Measurements from ENCODE around the gene HBG1. TPM values are rescaled to one million over a fixed set of nuclear protein-coding genes. Genes with fewer than 3 reads are reported as not detected.

HBG1 gene
- total and polyA plus RNA-seq, 2 donors from 2014 or later: not detected

- no peak within 1 kb of the TSS for H3K27ac ChIP-seq (ENCODE audit: low read depth in 2 of 2, low read length in 2 of 2)
- no peaks in the 10 kb centered on the region for H3K27me3 ChIP-seq (ENCODE audit: control insufficient read depth, insufficient read depth, low read length)
- intact Hi-C loops (cut with DNase I): no loop called here
- H3K4me3 ChIP-seq (ENCODE audit: low read length in 3 of 3): no peak within 1 kb of the TSS
- H3K36me3 ChIP-seq (ENCODE audit: control insufficient read depth in 2 of 3, insufficient read depth in 3 of 3, low read length in 3 of 3): no peaks in the 10 kb centered on the region
- H3K9ac ChIP-seq (ENCODE audit: low read length in 3 of 3): no peak within 1 kb of the TSS
- DNase-seq (no peak), FAIRE-seq (no peak)
- no peaks in the 10 kb centered on the region for H3K9me3 ChIP-seq (ENCODE audit: control insufficient read depth in 2 of 3, insufficient read depth in 1 of 3, low read length in 3 of 3)
- no peak for TF ChIP-seq CTCF (IDR thresholded peaks at IDR 0.05; ENCODE audit: borderline replicate concordance, extremely low read depth, insufficient read depth)
- no peaks in the 10 kb centered on the region for H3K4me1 ChIP-seq (ENCODE audit: control insufficient read depth in 2 of 3, insufficient read depth in 2 of 3, low read depth in 1 of 3, low read length in 3 of 3)
These were observed 20.1 kb upstream of the HBG1 start, which contains the start of gene HBE1 for GRCh38 chr11:5269715-5270147. HBE1 (minus strand) TSS chr11:5269945; CDS start chr11:5269890, 55 bp downstream.

- no peaks in the 10 kb centered on the region for H3K9me3 ChIP-seq (ENCODE audit: control insufficient read depth in 2 of 3, insufficient read depth in 1 of 3, low read length in 3 of 3)
- no peaks in the 10 kb centered on the region for H3K36me3 ChIP-seq (ENCODE audit: control insufficient read depth in 2 of 3, insufficient read depth in 3 of 3, low read length in 3 of 3)
- no peak for DNase-seq
- H3K27me3 ChIP-seq (ENCODE audit: control insufficient read depth, insufficient read depth, low read length): no peaks in the 10 kb centered on the region
- H3K27ac ChIP-seq (ENCODE audit: low read depth in 2 of 2, low read length in 2 of 2): no peak overlapping the region
- no peaks in the 10 kb centered on the region for H3K4me1 ChIP-seq (ENCODE audit: control insufficient read depth in 2 of 3, insufficient read depth in 2 of 3, low read depth in 1 of 3, low read length in 3 of 3)
- no peak for FAIRE-seq
- no peak overlapping the region for H3K9ac ChIP-seq (ENCODE audit: low read length in 3 of 3)
- H3K4me3 ChIP-seq (ENCODE audit: low read length in 3 of 3): no peak overlapping the region
- TF ChIP-seq CTCF (IDR thresholded peaks at IDR 0.05; ENCODE audit: borderline replicate concordance, extremely low read depth, insufficient read depth): no peak
- intact Hi-C loops (cut with DNase I): no loop called here
These were observed 17.4 kb upstream of the HBG1 start for GRCh38 chr11:5267033-5267563.

DNA sequence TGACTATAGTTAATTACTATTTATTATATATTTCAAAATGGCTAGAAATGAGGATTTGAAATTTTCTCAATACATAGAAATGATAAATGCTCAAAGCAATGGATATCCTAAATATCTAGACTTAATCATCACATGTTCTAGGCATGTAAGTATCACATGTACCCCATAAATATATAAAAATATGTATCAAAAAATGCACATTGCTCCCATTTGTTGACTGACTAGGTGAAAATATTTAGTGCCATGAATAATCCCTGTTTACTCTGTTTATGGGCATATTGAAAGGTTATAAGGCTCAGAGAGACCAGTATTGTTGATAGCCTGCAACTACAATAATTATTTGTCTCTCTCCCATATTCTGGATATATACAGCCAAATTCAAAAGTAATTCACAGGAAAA is 17.0 kb upstream of the HBG1 start:
- H3K4me3 ChIP-seq (ENCODE audit: low read length in 3 of 3): no peak overlapping the region
- FAIRE-seq (no peak), DNase-seq (no peak)
- H3K9ac ChIP-seq (ENCODE audit: low read length in 3 of 3): no peak overlapping the region
- no peak for TF ChIP-seq CTCF (IDR thresholded peaks at IDR 0.05; ENCODE audit: borderline replicate concordance, extremely low read depth, insufficient read depth)
- intact Hi-C loops (cut with DNase I): no loop called here
- H3K27me3 ChIP-seq (ENCODE audit: control insufficient read depth, insufficient read depth, low read length): no peaks in the 10 kb centered on the region
- no peaks in the 10 kb centered on the region for H3K36me3 ChIP-seq (ENCODE audit: control insufficient read depth in 2 of 3, insufficient read depth in 3 of 3, low read length in 3 of 3)
- no peak overlapping the region for H3K27ac ChIP-seq (ENCODE audit: low read depth in 2 of 2, low read length in 2 of 2)
- no peaks in the 10 kb centered on the region for H3K9me3 ChIP-seq (ENCODE audit: control insufficient read depth in 2 of 3, insufficient read depth in 1 of 3, low read length in 3 of 3)
- H3K4me1 ChIP-seq (ENCODE audit: control insufficient read depth in 2 of 3, insufficient read depth in 2 of 3, low read depth in 1 of 3, low read length in 3 of 3): no peaks in the 10 kb centered on the region

DNA sequence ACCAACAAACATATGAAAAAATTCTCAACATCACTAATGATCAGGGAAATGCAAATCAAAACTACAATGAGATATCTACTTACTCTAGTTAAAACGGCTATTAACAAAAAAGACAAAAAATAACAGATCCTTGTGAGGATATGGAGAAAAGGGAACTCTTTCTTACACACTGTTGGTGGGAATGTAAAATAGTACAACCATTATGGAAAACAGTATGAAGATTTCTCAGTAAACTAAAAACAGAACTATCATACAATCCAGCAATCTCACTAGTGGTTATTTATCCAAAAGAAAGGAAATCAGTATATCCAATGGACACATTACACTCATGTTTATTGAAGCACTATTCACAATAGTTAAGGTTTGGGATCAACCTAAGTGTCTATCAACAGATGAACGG is 16.2 kb upstream of the HBG1 start:
- Histone ChIP-seq H3K27ac (ENCODE audit: low read depth in 2 of 2, low read length in 2 of 2) (no peak overlapping the region), H3K9ac (ENCODE audit: low read length in 3 of 3) (no peak overlapping the region), H3K36me3 (ENCODE audit: control insufficient read depth in 2 of 3, insufficient read depth in 3 of 3, low read length in 3 of 3) (no peaks in the 10 kb centered on the region), H3K4me1 (ENCODE audit: control insufficient read depth in 2 of 3, insufficient read depth in 2 of 3, low read depth in 1 of 3, low read length in 3 of 3) (no peaks in the 10 kb centered on the region), H3K4me3 (ENCODE audit: low read length in 3 of 3) (no peak overlapping the region), H3K27me3 (ENCODE audit: control insufficient read depth, insufficient read depth, low read length) (no peaks in the 10 kb centered on the region), H3K9me3 (ENCODE audit: control insufficient read depth in 2 of 3, insufficient read depth in 1 of 3, low read length in 3 of 3) (no peaks in the 10 kb centered on the region)
- intact Hi-C loops (cut with DNase I): no loop called here
- no peak for TF ChIP-seq CTCF (IDR thresholded peaks at IDR 0.05; ENCODE audit: borderline replicate concordance, extremely low read depth, insufficient read depth)
- no peak for DNase-seq
- no peak for FAIRE-seq
